Keratinocyte (primary cell): ENCODE results near the gene EPB41L4B. TPM values are rescaled to one million over a fixed set of nuclear protein-coding genes. Genes with fewer than 3 reads are reported as not detected.

Experiments
- DNase-seq: peaks from one replicate; pipeline ENCODE4 v3.0.0-alpha.2; 2011; ENCODE audit warnings: low read depth, missing footprints, low spot score
- FAIRE-seq: peaks from 2 replicates; lab custom pipeline; 2011; peaks lifted over from hg19 to GRCh38; lab: Jason Lieb, UNC
- H2AFZ ChIP-seq: 2 replicates; pipeline ENCODE4 v1.6.0; 2012; ENCODE audit warnings: low read length, control low read depth, inconsistent platforms; ENCODE audit not compliant: control insufficient read depth
- H3K27ac ChIP-seq: 2 replicates; pipeline ENCODE4 v1.5.1; 2011; ENCODE audit warnings: low read length; ENCODE audit not compliant: control insufficient read depth, insufficient read depth
- H3K27me3 ChIP-seq: 3 replicates; pipeline ENCODE4 v1.6.0; 2011; ENCODE audit warnings: low read length; ENCODE audit not compliant: control insufficient read depth, insufficient read depth; ENCODE audit errors: extremely low read depth
- H3K36me3 ChIP-seq, 2 experiments: 2 replicates in 1 of 2; 3 replicates in 1 of 2; pipeline ENCODE4 v1.5.1; 2011; ENCODE audit warnings: low read length in 2 of 2, mild to moderate bottlenecking in 1 of 2; ENCODE audit not compliant: control insufficient read depth in 2 of 2, insufficient read depth in 2 of 2; ENCODE audit errors: extremely low read depth in 1 of 2
- H3K4me1 ChIP-seq: 3 replicates; pipeline ENCODE4 v1.5.1; 2011; ENCODE audit warnings: low read length; ENCODE audit not compliant: control insufficient read depth, insufficient read depth; ENCODE audit errors: extremely low read depth
- H3K4me2 ChIP-seq: 3 replicates; pipeline ENCODE4 v1.6.0; 2011; ENCODE audit warnings: low read depth, low read length; ENCODE audit not compliant: control insufficient read depth, insufficient read depth; ENCODE audit errors: extremely low read depth
- H3K4me3 ChIP-seq, 3 experiments: fragments of 200-600 bp in 1 of 3; sonication (generic) in 1 of 3; 2 replicates in 2 of 3; 3 replicates in 1 of 3; pipeline ENCODE4 v1.5.1; 2011 to 2016; ENCODE audit warnings: low read length in 3 of 3, mild to moderate bottlenecking in 3 of 3, control low read depth in 2 of 3, inconsistent platforms in 1 of 3, low read depth in 1 of 3, mixed read lengths in 1 of 3, mixed run types in 1 of 3, moderate library complexity in 1 of 3; ENCODE audit not compliant: control insufficient read depth in 2 of 3, insufficient read depth in 2 of 3; ENCODE audit errors: extremely low read depth in 1 of 3
- H3K79me2 ChIP-seq: 2 replicates; pipeline ENCODE4 v1.6.0; 2012; ENCODE audit warnings: low read length; ENCODE audit not compliant: control insufficient read depth, insufficient read depth
- H3K9ac ChIP-seq: 3 replicates; pipeline ENCODE4 v1.6.0; 2011; ENCODE audit warnings: low read length; ENCODE audit not compliant: control insufficient read depth, insufficient read depth; ENCODE audit errors: extremely low read depth
- H3K9me1 ChIP-seq: 3 replicates; pipeline ENCODE4 v1.6.0; 2011; ENCODE audit warnings: low read length; ENCODE audit not compliant: control insufficient read depth, insufficient read depth; ENCODE audit errors: extremely low read depth
- H3K9me3 ChIP-seq: 2 replicates; pipeline ENCODE4 v1.5.1; 2012; ENCODE audit warnings: low read depth, low read length; ENCODE audit not compliant: control insufficient read depth
- H4K20me1 ChIP-seq: 3 replicates; pipeline ENCODE4 v1.6.0; 2011; ENCODE audit warnings: low read length; ENCODE audit not compliant: control insufficient read depth, insufficient read depth; ENCODE audit errors: extremely low read depth
- CTCF ChIP-seq, 3 experiments: IDR thresholded peaks in 1 of 3; conservative IDR thresholded peaks in 1 of 3; optimal IDR thresholded peaks in 1 of 3; 2 replicates in 2 of 3; 3 replicates in 1 of 3; pipeline versions ENCODE3 to v1.5.1; 2011; ENCODE audit warnings: low read length in 3 of 3, mild to moderate bottlenecking in 3 of 3, moderate library complexity in 2 of 3, control low read depth in 1 of 3, inconsistent platforms in 1 of 3; ENCODE audit not compliant: insufficient read depth in 2 of 3; ENCODE audit errors: extremely low read depth in 1 of 3
- EZH2 ChIP-seq: IDR thresholded peaks from one replicate; pipeline ENCODE4 v1.6.1; 2012; ENCODE audit warnings: inconsistent platforms, mild to moderate bottlenecking, low read length, moderate library complexity
- dilution Hi-C: fragments of 300-500 bp; cut with MboI; formaldehyde crosslinking; loops from one replicate; pipeline ENCODE4 v1.7.0; 2020; ENCODE audit warnings: low sequenced_read_pairs; ENCODE audit not compliant: extremely low pct_ligation_motif_present
- polyA plus RNA-seq, 5 experiments: library from polyadenylated mRNA; depleted of rRNA in 3 of 5; stranded (reverse) in 3 of 5; stranded (forward) in 1 of 5; unstranded in 1 of 5; fragments of >200 nt; gene quantifications; 1 replicate in 1 of 5; 2 replicates in 3 of 5; 3 replicates in 1 of 5; pipeline versions ENCODE4 v1.2.1 to v1.2.3, GENCODE V29; 2011 to 2012; ENCODE audit warnings: missing spikeins in 2 of 5, low read depth in 1 of 5, low replicate concordance in 1 of 5

Gene EPB41L4B
- polyA plus RNA-seq, 1 donor (not counting 4 experiments of a cell fraction or from before 2014, with no cell fraction given): 13.7 TPM

DNA sequence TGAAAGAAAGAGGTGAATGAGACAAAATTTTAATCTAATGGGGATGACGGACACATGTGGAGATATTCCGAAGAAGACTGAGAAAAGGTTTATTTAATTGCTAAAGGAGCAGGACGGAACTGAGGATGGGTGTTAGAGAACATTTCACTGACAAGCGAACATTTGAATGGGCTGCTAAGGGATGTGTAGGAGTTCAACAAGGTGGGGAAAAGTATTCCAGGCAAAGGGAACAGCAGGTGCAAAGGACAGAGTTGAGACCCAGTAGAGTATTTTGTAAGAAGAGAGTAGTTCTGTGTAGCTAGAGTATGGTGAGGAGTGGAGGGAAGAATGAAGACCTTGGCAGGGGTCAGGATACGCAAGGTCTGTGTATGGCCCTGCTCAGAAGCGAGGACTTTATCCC lies 106.4 kb downstream of the EPB41L4B start:
- no peaks in the 10 kb centered on the region for H4K20me1 ChIP-seq
- H3K9me3 ChIP-seq: no peaks in the 10 kb centered on the region
- H3K4me1 ChIP-seq: no peaks in the 10 kb centered on the region
- DNase-seq (no peak), FAIRE-seq (no peak)
- H3K4me3 ChIP-seq: no peak overlapping the region
- H3K79me2 ChIP-seq: no peaks in the 10 kb centered on the region
- peaks cover 12% of the 10 kb centered on the region for H3K27me3 ChIP-seq
- H3K27ac ChIP-seq: no peak overlapping the region
- no peak overlapping the region for H2AFZ ChIP-seq
- no peaks in the 10 kb centered on the region for H3K36me3 ChIP-seq
- no peak overlapping the region for H3K9ac ChIP-seq
- no peak overlapping the region for H3K4me2 ChIP-seq
- dilution Hi-C loops: no loop called here
- TF ChIP-seq EZH2: no peak
- TF ChIP-seq CTCF (optimal IDR thresholded peaks at IDR 0.05 in 1 of 3, IDR thresholded peaks at IDR 0.05 in 1 of 3, conservative IDR thresholded peaks at IDR 0.05 in 1 of 3; ENCODE audit: extremely low read depth in 1 of 3, insufficient read depth in 2 of 3, low read length in 3 of 3): no peak
- no peaks in the 10 kb centered on the region for H3K9me1 ChIP-seq

GRCh38 chr9:109213285-109214121 lies 107.4 kb downstream of the EPB41L4B start:
- FAIRE-seq: no peak
- TF ChIP-seq EZH2 (no peak), CTCF (optimal IDR thresholded peaks at IDR 0.05 in 1 of 3, IDR thresholded peaks at IDR 0.05 in 1 of 3, conservative IDR thresholded peaks at IDR 0.05 in 1 of 3; ENCODE audit: extremely low read depth in 1 of 3, insufficient read depth in 2 of 3, low read length in 3 of 3) (no peak)
- dilution Hi-C loops: no loop called here
- Histone ChIP-seq H3K4me1 (no peaks in the 10 kb centered on the region), H3K9me1 (no peaks in the 10 kb centered on the region), H3K4me3 (no peak overlapping the region), H3K27me3 (peaks cover 12% of the 10 kb centered on the region), H3K4me2 (no peak overlapping the region), H3K9me3 (no peaks in the 10 kb centered on the region), H3K27ac (no peak overlapping the region), H2AFZ (no peak overlapping the region), H4K20me1 (no peaks in the 10 kb centered on the region), H3K79me2 (no peaks in the 10 kb centered on the region), H3K9ac (no peak overlapping the region), H3K36me3 (no peaks in the 10 kb centered on the region)
- no peak for DNase-seq
